HG03469 (cell line): Measurements from ENCODE around the gene FERMT3.
"Not testable (repeated sequence)": the region's sequence is repeated elsewhere in the genome, so short reads cannot be mapped to it uniquely, and the experiment has no call there.

Source experiments
- ATAC-seq: cut with Tn5 transposase; IDR thresholded peaks from one replicate; pipeline ENCODE4 v1.9.1; 2021; ENCODE audit warnings: mild to moderate bottlenecking, moderate library complexity, moderate number of reproducible peaks; ENCODE audit not compliant: unreplicated experiment

Gene FERMT3

GRCh38 chr11:64206457-64207255 lies at the start of gene FERMT3:
Gene FERMT3 (plus strand): TSS chr11:64206721. CDS start chr11:64207365, 644 bp downstream.
- ATAC-seq: no peak

GRCh38 chr11:64157631-64158394 lies 48.7 kb upstream of the FERMT3 start:
- ATAC-seq: no peak

GRCh38 chr11:64161037-64161436 lies 45.5 kb upstream of the FERMT3 start:
- ATAC-seq: no peak

- ATAC-seq: not testable (repeated sequence)
These were observed 43.8 kb upstream of the FERMT3 start for GRCh38 chr11:64162769-64163168.

GRCh38 chr11:64163951-64164350 lies 42.6 kb upstream of the FERMT3 start:
- no peak for ATAC-seq

- ATAC-seq: no peak
These were observed 41.9 kb upstream of the FERMT3 start for GRCh38 chr11:64164392-64165312.

- ATAC-seq: no peak
These were observed 41.1 kb upstream of the FERMT3 start for GRCh38 chr11:64165481-64165841.

GRCh38 chr11:64165842-64166635 lies 40.5 kb upstream of the FERMT3 start, which contains the start of gene MACROD1:
Gene MACROD1 (minus strand): TSS chr11:64166113. CDS start chr11:64165994, 119 bp downstream.
- no peak for ATAC-seq

- no peak for ATAC-seq
These were observed 36.1 kb upstream of the FERMT3 start for GRCh38 chr11:64170419-64170818.

GRCh38 chr11:64173616-64174355 lies 32.7 kb upstream of the FERMT3 start:
- no peak for ATAC-seq

- ATAC-seq: no peak
These were observed 29.8 kb upstream of the FERMT3 start for GRCh38 chr11:64176751-64177150.

GRCh38 chr11:64178203-64178602 lies 28.3 kb upstream of the FERMT3 start:
- no peak for ATAC-seq

- no peak for ATAC-seq
These were observed 27.4 kb upstream of the FERMT3 start for GRCh38 chr11:64178951-64179639.

GRCh38 chr11:64180891-64181290 lies 25.6 kb upstream of the FERMT3 start:
- ATAC-seq: no peak

- no peak for ATAC-seq
These were observed 24.8 kb upstream of the FERMT3 start for GRCh38 chr11:64181506-64182411.

GRCh38 chr11:64183890-64184289 lies 22.6 kb upstream of the FERMT3 start:
- no peak for ATAC-seq

- ATAC-seq: peak; percentile 10
These were observed 21.3 kb upstream of the FERMT3 start for GRCh38 chr11:64185175-64185692.
